Amniotic epithelial cell (primary cell): ENCODE results near the gene UCK2.

ENCODE experiments used
- DNase-seq: peaks from one replicate; pipeline ENCODE4 v3.0.0-alpha.2; 2010; ENCODE audit warnings: low read depth

The UCK2 gene

DNA sequence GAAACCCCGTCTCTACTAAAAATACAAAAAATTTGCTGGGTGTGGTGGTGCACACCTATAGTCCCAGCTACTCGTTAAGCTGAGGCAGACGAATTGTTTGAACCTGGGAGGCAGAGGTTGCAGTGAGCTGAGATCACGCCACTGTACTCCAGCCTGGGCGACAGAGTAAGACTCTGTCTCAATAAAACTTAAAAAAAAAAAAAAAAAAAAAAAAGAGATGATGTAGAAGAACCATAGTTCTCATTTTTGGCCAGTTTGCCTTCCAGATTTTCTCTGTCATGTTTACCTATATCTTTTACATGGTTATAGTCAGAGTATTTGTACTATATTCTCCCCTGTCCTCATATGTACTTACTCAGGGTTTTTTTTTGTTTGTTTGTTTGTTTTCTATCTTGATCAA lies 53.6 kb downstream of the UCK2 start:
- no peak for DNase-seq

DNA sequence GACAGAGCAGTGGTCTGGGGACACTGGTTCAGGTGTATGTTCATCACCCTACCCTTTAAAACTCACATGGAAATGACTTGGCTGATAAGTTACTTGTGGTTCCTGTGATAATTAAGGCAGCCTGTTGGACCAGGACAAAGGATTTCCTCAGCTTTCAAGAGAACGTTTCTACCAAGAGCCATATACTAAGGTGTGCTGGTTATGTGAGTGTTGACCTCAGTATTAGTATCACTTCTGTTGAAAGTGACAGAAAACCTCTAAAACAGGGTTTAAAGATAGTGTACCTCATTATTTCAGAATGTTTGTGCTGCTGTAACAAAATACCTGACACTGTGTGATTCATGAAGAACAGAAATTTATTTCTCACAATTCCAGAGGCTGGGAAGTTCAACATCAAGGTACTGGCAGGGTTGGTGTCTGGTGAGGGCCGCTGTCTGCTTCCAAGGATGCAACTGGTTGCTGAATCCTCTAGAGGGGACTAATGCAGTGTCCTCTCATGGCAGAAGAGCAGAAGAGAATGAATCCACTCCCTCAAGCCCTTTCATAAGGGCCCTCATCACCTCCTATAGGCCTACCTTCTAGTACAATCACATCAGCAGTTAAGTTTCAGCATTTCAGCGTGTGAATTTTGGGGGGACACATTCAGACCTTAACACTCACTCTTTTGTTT lies 54.9 kb downstream of the UCK2 start:
- DNase-seq, result no peak

GRCh38 chr1:165883056-165883455 lies 55.6 kb downstream of the UCK2 start:
- no peak for DNase-seq

DNA sequence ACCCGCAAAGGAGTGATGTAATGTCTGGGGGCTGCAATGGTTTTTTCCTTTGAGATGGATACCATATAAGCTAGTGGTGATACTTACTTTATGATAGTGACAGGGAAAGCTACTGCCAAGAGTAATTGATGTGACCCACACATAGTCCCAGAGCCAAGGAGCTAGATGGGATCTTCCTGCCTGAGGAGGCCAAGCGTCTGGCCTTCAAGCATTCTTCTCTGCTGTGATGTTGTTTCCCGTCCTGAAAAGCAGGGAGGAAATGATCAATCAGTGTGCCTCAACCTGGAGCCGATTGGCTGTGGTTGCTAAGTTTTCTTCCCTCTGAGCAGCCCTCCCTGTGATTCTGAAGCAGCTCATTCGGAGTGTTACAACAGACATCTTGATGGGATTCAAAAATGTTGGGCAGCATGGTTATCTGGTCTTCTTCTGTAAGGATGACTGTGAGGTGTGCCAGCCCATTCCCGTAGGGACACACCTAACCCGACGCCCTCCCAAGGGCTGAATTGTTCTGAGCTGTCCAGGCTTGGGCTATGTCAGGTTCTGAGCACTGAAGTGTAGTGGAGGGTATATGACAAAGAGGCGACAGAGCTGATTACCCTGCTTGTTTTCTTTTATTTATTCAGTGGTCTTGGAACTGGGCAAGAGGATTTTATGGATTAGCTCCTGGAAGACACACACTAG lies 56.7 kb downstream of the UCK2 start:
- no peak for DNase-seq

- no peak for DNase-seq
Measured at GRCh38 chr1:165884690-165885304, 57.4 kb downstream of the UCK2 start.

- no peak for DNase-seq
Measured at GRCh38 chr1:165885305-165885694, 57.9 kb downstream of the UCK2 start.

DNA sequence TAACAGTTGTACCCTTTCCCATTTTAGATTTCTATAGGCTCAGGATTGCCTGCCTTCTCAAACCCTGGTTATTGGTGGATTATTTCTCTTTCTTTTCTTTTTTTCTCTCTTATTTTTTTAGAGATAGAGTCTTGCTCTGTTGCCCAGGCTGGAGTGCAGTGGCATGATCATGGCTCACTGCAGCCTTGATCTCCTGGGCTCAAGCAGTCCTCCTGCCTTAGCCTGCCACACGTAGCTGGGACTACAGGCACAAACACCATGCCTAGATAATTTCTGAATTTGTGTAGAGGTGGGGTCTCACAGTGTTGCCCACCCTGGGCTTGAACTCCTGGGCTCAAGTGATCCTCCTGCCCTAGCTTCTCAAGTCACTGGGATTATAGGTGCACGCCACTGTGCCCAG lies 58.8 kb downstream of the UCK2 start:
- no peak for DNase-seq

- no peak for DNase-seq
Measured at GRCh38 chr1:165886983-165887382, 59.6 kb downstream of the UCK2 start.

- DNase-seq, result no peak
Measured at GRCh38 chr1:165887877-165888551, 60.6 kb downstream of the UCK2 start.

DNA sequence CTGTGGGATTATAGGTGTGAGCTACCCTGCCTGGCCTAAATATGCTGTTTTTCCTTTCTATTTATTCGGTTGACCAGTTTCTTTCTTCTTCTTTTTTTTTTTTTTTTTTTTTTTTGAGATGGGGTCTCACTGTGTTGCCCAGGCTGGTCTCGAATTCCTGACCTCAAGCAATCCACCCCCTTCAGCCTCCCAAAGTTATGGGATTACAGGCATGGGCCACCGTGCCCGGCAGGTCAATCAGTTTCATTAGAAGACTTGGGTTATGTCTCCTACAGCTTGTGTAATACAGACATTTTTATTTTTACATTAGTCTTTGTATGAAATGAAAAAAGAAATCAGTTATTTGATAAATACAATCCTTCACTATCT lies 61.1 kb downstream of the UCK2 start:
- no peak for DNase-seq

DNA sequence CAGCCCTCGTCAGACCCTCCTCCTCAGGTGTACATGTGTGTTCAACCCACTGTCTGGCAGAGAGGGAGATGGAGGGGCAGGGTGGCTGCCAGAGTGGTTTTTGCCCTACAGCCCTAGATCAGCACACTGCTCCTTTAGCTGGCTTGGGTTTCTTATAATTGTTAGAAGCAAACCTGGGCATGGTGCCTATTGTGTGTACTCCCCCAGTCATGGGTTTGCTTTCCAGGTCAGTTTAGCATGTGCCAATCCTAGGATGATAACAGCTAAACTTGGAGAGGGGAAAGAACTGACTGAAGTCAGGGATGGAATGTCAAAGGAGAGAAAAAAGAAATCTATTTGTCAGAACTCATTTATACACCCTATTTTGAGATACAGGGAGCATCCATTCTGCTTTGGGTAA lies 63.3 kb downstream of the UCK2 start:
- peak; percentile 81 for DNase-seq

GRCh38 chr1:165891111-165891860 lies 63.9 kb downstream of the UCK2 start:
- peak; percentile 21 for DNase-seq

DNA sequence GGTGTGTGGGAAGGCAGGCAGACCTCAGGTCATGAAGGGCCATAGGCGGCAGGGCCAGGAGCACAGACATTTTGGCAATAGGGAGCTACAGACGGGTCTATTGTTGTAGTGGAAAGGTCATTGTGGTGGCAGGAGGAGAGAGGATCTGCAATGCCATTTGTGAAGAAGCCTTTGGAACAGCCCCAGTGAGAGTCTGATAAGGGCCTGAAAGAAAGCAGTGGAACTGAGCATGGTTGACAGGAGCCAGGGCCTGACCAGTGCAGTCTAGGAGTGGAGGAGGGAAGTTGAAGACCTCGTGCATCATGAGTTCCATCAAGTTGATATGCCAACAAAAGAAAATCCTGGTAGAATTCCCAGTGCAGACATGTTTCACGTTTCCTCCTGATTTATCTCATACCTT lies 65.5 kb downstream of the UCK2 start:
- no peak for DNase-seq

GRCh38 chr1:165893507-165893906 lies 66.1 kb downstream of the UCK2 start:
- DNase-seq, result peak; percentile 49

- DNase-seq, result peak; percentile 16
Measured at GRCh38 chr1:165894591-165894990, 67.2 kb downstream of the UCK2 start.

DNA sequence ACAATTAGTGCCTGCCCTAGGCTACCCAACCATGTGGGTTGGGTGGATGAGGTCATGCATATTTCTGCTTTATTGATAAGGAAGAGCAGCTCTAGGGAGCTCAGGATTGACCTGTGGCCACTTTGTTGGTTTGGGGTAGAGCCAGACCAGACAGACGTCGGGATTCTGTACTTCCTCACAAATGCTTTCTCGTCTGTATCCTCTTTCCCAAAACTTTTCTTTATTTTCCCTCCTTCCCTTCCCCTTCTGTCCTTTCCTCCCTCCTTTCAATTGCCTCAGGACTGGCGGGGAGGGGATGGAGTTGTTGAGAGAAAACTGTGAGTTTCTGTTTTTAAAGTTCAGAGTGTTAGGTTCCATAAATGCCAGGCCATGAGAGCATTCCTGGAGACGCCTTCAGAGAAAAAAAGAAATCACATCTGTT lies 68.0 kb downstream of the UCK2 start:
- DNase-seq, result peak; percentile 72

DNA sequence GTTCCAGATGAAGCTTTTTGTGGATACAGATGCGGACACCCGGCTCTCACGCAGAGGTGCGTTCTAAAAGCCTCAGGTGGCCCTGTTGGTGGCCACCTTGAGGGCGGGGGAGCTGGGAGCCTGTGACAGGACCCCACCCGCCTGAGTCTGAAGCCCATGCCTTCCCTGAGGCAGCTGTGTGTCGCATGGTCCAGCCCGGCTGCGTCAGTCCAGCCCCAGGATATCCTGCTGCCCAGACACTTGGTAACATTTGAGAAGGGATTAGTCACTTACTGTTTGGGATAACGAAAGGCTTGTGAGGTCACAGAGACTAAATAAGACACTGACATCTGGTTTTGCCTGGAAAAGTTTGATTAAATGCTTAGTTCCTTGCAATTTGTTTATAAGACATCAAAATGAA lies 68.9 kb downstream of the UCK2 start:
- peak; percentile 66 for DNase-seq

DNA sequence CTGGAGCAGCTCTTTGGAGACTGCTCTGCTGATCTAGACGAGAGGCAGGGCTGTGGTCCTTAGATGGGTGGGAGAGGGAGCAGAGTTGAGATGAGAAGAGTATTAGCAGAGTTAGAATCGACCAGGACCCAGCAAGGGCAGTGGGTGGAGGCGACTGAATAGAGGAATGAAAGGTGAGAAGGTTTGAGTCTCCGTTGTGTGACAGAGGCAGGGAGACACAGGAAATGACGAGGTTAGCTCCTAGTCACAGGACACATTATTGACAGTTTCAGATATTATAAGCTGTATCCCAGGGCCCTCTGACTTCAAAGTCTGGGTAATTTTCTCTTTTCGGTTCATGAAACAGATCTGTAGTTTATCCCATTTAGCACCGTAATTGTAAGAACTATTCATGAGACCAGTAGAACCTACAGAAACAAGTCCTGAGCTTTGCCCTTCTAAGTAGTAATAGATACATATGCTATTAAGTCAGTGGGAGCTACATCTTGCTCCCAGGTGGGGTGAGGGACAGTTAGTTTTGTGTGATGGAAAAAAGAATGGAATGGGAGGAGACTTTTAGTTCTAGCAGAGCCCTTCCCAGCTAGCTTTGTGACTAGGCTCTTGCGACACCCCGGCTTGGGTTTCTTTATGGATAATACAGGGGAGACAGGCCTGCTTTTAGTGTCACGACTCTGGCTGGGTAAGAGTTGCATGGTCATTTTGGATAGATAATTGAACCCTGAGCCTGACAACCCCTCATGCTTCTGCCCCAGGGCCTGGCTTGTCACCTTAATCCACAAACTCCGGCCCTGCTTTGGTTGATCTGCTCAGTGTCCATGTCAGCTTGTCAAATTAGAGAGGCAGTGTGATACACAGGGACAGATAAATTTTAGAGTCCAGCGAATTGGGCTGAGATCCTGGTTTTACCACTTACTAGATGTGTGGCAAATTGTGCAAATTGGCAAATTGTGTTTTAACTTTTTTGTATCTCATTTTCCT lies 70.2 kb downstream of the UCK2 start:
- DNase-seq, result peak; percentile 29

DNA sequence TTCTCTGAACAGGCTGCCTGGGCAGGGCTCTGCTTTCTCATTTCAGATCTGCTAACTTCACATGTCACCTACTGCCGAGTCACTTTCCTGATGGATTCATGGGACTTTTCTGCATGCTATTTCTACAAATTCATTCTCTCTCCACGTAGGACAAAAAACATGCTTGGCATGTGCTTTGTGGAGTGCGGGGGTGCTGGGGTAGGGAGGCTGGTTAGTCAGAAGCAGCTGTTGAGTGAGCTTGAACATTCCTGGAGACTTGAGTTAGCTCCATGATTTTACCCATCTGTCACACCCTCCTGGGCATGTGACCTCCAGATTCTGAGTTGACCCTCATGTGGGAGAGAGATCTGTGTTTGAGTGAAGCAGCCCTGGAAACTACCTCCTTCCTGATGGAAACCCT lies 71.4 kb downstream of the UCK2 start:
- DNase-seq, result peak; percentile 98

DNA sequence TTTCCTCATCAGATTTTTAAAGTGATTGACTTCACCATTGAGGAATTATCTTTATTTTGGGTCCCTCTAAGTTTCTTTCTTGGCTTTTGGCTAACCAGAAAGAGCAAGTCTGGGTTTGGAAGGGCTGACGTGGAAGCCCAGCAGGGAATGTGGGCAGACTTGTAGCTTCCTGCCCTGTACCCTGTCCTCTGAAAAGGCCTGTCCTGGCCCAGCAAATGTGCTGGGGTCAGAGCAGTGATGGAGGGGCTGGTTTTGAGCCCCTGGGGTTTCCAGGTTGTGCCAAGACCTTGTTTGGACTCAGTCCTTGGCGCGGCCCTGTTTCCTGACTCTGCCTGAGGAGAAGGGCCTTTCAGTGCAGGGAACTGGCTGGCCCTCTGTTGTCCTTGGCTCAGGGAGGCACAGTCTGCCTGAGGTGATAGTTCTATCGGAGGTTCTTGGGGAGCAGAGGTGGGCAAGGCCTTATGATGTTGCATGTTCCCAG lies 72.1 kb downstream of the UCK2 start:
- DNase-seq, result no peak
